Measurements from ENCODE around the gene OVOL3.

OVOL3 gene

GRCh38 chr19:36086326-36086725, 24.6 kb upstream of the OVOL3 start:
- no peak for TF ChIP-seq JUND (IDR thresholded peaks at IDR 0.05; ENCODE audit: low read depth)
- DNase-seq (ENCODE audit: low read depth in 1 of 2, low spot score in 1 of 2): no peak
- in situ Hi-C loops (cut with HindIII; ENCODE audit: low pct_unique_long_range_greater_than_20kb, low sequenced_read_pairs): no loop called here

- in situ Hi-C loops (cut with HindIII; ENCODE audit: low pct_unique_long_range_greater_than_20kb, low sequenced_read_pairs): no loop called here
- DNase-seq (ENCODE audit: low read depth in 1 of 2, low spot score in 1 of 2): no peak
- no peak for TF ChIP-seq JUND (IDR thresholded peaks at IDR 0.05; ENCODE audit: low read depth)
These were observed 21.1 kb upstream of the OVOL3 start for GRCh38 chr19:36089847-36090246.

- DNase-seq (ENCODE audit: low read depth in 1 of 2, low spot score in 1 of 2): no peak
- TF ChIP-seq JUND (IDR thresholded peaks at IDR 0.05; ENCODE audit: low read depth): no peak
- in situ Hi-C loops (cut with HindIII; ENCODE audit: low pct_unique_long_range_greater_than_20kb, low sequenced_read_pairs): no loop called here
These were observed 19.8 kb upstream of the OVOL3 start for GRCh38 chr19:36090910-36091695.

GRCh38 chr19:36092566-36092965, 18.4 kb upstream of the OVOL3 start:
- in situ Hi-C loops (cut with HindIII; ENCODE audit: low pct_unique_long_range_greater_than_20kb, low sequenced_read_pairs): no loop called here
- no peak for TF ChIP-seq JUND (IDR thresholded peaks at IDR 0.05; ENCODE audit: low read depth)

GRCh38 chr19:36093146-36093662, 17.7 kb upstream of the OVOL3 start:
- in situ Hi-C loops (cut with HindIII; ENCODE audit: low pct_unique_long_range_greater_than_20kb, low sequenced_read_pairs): no loop called here
- no peak for TF ChIP-seq JUND (IDR thresholded peaks at IDR 0.05; ENCODE audit: low read depth)
- no peak for DNase-seq (ENCODE audit: low read depth in 1 of 2, low spot score in 1 of 2)

More at GRCh38 chr19:36092566-36092965, 18.4 kb upstream of the OVOL3 start:
- no peak for DNase-seq (ENCODE audit: low read depth in 1 of 2, low spot score in 1 of 2)

GRCh38 chr19:36093687-36094086, 17.3 kb upstream of the OVOL3 start:
- in situ Hi-C loops (cut with HindIII; ENCODE audit: low pct_unique_long_range_greater_than_20kb, low sequenced_read_pairs): no loop called here
- no peak for TF ChIP-seq JUND (IDR thresholded peaks at IDR 0.05; ENCODE audit: low read depth)
- DNase-seq (ENCODE audit: low read depth in 1 of 2, low spot score in 1 of 2): no peak

GRCh38 chr19:36097036-36097435, 13.9 kb upstream of the OVOL3 start:
- TF ChIP-seq JUND (IDR thresholded peaks at IDR 0.05; ENCODE audit: low read depth): no peak
- in situ Hi-C loops (cut with HindIII; ENCODE audit: low pct_unique_long_range_greater_than_20kb, low sequenced_read_pairs): no loop called here
- no peak for DNase-seq (ENCODE audit: low read depth in 1 of 2, low spot score in 1 of 2)

- no peak for TF ChIP-seq JUND (IDR thresholded peaks at IDR 0.05; ENCODE audit: low read depth)
- in situ Hi-C loops (cut with HindIII; ENCODE audit: low pct_unique_long_range_greater_than_20kb, low sequenced_read_pairs): no loop called here
- DNase-seq (ENCODE audit: low read depth in 1 of 2, low spot score in 1 of 2): no peak
These were observed 11.7 kb upstream of the OVOL3 start for GRCh38 chr19:36099166-36099785.

- TF ChIP-seq JUND (IDR thresholded peaks at IDR 0.05; ENCODE audit: low read depth): no peak
- no peak for DNase-seq (ENCODE audit: low read depth in 1 of 2, low spot score in 1 of 2)
- in situ Hi-C loops (cut with HindIII; ENCODE audit: low pct_unique_long_range_greater_than_20kb, low sequenced_read_pairs): no loop called here
These were observed 10.5 kb upstream of the OVOL3 start for GRCh38 chr19:36100476-36100875.

GRCh38 chr19:36101550-36102327, 9.2 kb upstream of the OVOL3 start:
- no peak for DNase-seq (ENCODE audit: low read depth in 1 of 2, low spot score in 1 of 2)
- TF ChIP-seq JUND (IDR thresholded peaks at IDR 0.05; ENCODE audit: low read depth): no peak
- in situ Hi-C loops (cut with HindIII; ENCODE audit: low pct_unique_long_range_greater_than_20kb, low sequenced_read_pairs): no loop called here

- no peak for DNase-seq (ENCODE audit: low read depth in 1 of 2, low spot score in 1 of 2)
- in situ Hi-C loops (cut with HindIII; ENCODE audit: low pct_unique_long_range_greater_than_20kb, low sequenced_read_pairs): no loop called here
- no peak for TF ChIP-seq JUND (IDR thresholded peaks at IDR 0.05; ENCODE audit: low read depth)
These were observed 7.8 kb upstream of the OVOL3 start for GRCh38 chr19:36103040-36103626.

GRCh38 chr19:36103842-36104552, 6.9 kb upstream of the OVOL3 start:
- DNase-seq (ENCODE audit: low read depth in 1 of 2, low spot score in 1 of 2): peak in 1 of 2 experiments; percentile 11
- in situ Hi-C loops (cut with HindIII; ENCODE audit: low pct_unique_long_range_greater_than_20kb, low sequenced_read_pairs): no loop called here
- TF ChIP-seq JUND (IDR thresholded peaks at IDR 0.05; ENCODE audit: low read depth): no peak
